Stromal cell of bone marrow (primary cell): ENCODE results near the gene ATP2A3.
A peak's percentile ranks its signal among the peaks of the same experiment; 100 is the strongest.

Experiments used
- DNase-seq: peaks from one replicate; pipeline ENCODE4 v3.0.0-alpha.2; 2012; ENCODE audit warnings: low read depth

The ATP2A3 gene

DNA sequence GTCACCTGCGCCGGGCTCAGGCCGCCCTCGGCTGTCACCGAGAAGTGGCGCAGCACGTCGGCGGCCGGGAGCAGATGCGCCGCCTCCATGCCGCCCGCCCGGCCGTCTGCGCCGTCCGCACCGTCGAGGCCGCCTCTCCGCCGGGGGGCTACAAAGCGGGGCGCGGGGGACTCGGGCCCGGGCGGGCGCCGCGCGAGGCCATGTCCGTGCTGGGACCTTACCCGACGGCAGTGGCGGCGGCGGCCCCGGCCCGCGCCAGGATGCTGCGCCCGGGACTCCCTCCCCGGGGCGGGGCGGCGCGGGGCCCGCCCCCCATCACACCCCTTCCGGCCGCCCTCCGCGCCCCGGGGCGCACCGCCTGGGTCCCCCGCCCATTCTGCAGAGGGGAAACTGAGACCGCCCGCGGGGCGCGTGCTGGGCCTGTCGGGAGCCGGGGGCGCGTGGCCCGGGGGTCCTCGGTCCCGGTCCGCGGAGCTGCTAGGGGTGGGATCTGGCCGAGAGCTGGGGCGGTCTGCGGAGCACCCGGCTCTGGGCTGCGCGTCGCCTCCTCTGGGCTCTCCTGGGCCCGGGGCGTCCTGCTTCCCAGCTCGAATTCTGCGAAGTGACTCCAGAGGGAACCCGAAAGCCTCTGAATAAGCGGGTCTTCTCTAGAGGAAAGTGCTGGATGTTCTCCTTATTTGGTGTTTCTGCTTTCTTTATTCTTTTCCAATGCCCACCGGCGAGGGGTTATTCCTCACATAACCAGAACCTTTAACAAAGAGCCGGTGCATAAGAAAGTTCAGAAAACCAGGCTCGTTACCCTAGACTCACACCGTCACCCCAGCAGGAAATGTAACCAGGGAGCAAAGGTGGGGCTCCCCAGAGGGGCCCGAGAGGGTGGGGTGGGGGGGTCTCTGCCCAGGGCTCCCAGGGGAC is at the start of gene ATP2A3:
ATP2A3 (minus strand) TSS at position 235 of the 915 bp plus-strand sequence; CDS start at position 89, 146 bp downstream.
- no peak for DNase-seq

DNA sequence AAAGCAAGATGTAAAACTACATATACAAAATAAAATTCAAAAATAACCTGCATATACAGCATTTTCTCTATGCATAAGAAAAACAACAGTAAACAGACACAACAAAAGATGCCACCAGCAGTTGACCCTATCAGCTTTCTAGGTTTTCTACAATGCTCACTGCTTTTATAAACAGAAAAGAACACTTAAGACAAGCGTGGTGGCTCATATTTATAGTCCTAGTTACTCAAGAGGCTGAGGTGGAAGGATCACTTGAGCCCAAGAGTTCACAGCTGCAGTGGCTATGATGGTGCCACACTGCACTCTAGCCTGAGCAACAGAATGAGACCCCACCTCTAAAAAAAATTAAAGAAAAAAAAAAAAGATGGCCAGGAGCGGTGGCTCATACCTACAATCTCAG is 46.5 kb upstream of the ATP2A3 start:
- no peak for DNase-seq

DNA sequence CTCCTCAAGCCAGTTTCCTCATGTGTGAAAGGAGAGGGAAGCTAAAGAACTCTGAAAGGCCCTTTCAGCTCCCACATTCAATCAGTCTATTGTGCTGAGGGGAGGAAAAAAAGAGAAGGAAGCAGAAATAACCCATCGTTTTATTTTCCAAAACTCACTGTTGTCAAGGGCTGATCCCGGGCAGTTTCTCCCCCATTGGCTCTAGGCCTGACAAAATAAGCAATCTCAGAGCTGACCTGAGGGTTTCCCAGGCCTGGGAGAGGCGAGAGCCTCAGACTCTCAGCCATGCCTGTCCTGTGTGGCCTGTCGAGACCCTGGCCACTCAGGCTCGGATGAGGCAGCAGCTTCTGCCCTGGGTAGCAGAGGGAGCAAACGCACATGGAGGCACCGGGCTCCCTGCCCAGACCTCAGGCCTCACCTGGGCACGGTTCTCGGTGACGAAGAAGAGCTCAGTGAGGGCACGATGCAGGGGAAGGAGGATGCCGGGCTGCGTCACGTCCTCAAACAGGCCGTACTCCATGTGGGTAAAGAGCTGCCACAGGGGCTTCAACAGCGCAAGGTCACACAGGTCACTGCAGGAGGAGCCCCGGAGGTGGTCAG is 45.0 kb upstream of the ATP2A3 start:
- no peak for DNase-seq

DNA sequence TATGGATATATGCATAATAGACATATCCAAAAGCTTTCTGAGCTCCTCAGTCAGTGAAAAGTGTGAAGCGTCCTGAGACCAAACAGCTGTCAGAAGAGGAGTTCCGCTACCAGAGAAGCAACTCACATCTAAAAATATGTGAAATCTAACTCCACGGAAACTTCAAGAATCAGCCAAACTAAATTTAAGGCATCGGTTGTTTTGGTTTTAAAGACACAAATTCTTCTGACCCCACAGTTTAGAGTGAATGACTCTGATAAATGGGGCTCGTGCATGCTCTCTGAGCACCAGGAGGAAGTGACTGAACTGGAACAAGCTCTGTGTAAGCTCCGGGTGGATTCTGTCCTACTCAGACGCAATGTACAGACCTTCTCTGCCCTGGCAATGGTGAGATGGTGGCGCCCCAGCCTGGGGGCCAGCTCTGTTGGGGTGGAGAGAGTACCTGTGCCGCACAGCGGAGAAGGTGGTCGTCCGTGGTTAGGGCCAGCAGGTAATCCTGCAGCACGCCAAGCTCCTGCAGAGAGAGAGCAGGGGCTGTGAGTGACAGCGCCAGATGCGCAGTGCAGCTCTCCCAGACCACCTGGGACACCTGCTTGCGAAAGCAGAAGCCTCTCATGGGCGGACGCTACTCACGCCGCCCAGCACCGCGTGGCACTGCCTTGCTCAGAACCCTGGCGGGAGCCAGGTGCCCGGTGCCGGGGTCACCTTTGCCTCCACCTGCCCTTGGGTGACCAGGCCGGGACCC is 44.4 kb upstream of the ATP2A3 start:
- no peak for DNase-seq

DNA sequence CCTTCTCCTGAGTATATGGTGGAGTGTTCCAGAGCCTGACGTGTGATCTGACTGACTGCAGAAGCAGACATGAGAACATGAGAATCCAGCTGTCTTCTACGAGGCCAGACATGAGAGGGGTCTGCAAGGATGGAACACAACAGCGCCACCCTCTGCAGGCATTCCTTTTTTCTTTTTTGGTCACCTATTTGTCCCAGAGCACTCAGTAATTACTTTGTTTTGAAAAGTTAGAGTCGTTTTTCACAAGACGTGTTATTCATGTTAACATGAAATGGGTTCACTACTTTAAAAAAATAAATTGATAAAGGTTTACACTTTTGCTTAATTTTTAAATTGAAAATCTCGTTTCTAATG is 43.8 kb upstream of the ATP2A3 start:
- no peak for DNase-seq

DNA sequence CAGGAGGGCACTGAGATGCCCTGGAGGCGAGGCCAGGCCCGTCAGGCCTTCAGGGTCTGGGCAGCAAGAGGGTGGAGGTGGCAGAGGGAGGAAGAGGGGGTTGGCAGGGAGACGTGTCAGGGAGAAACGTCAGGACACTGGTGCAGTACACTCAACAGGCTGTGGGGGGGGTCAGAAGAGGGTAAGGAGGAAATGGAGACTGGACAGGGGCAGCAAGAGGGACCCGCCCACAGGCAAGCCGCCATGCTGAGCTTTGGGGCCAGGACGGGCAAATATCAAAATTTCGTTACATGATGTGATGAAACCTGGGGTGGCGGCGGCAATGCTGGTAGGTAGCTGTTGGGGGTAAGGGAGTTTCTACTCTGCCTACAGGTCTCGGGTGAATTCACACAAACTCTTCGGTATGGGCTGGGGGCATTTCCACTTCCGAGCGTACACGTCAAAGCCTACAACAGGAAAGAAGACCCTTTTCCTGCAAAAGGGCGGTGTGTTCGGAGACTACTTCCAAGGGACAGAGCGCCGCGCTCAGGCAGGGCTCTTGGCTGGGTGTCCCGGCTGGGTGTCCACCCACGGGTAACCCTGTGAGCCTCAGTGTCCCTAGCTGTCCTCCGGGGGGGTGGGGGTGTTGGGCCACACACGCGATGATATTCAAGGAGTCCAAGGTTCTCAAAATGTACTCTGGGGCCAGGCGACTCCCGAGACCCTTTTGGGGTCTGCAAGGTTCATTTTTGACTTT is 43.3 kb upstream of the ATP2A3 start:
- DNase-seq: no peak

DNA sequence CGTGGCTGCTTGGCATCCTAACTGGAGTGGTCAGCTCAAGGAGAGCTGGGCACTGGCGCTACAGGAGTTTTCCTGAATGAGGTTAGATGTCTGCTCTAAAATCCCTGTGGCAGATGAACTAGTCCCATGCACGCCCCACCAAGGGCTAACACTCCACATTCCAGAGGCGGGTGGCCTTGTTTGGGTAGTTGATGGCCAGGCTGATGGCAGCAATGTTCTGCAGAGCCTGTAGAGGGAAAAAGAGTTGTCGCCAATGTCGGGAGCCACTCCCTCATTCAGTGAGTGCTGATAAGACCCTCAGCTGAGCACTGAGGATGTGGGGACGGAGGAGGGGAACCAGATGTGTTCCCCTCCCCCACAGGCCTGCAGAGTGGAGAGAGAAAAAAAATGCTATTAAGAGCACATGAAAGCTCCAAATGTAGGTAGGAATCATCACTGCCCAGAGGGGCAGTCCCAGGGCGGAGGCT is 42.5 kb upstream of the ATP2A3 start:
- DNase-seq: no peak

DNA sequence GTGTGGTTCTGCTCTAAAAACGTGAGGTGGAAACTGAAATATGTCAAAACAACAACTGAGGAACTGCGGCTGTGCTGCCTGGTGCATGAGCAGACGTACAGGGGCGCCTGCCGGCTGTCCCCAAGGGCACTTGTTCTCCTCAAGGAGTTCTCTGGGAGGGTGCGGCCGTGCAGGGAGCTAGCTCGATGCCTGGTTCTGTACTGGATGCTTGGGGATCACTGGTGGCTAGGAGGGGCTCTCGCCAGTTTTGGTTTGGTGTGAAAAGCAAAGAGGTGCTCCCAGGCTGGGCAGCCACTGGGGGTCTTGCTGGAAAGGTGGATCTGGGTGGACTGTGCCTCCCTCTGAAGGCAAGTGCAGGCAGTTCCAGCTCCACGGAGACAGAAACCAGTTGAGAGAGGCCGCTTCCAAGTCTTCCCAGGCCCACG is 41.9 kb upstream of the ATP2A3 start:
- no peak for DNase-seq

DNA sequence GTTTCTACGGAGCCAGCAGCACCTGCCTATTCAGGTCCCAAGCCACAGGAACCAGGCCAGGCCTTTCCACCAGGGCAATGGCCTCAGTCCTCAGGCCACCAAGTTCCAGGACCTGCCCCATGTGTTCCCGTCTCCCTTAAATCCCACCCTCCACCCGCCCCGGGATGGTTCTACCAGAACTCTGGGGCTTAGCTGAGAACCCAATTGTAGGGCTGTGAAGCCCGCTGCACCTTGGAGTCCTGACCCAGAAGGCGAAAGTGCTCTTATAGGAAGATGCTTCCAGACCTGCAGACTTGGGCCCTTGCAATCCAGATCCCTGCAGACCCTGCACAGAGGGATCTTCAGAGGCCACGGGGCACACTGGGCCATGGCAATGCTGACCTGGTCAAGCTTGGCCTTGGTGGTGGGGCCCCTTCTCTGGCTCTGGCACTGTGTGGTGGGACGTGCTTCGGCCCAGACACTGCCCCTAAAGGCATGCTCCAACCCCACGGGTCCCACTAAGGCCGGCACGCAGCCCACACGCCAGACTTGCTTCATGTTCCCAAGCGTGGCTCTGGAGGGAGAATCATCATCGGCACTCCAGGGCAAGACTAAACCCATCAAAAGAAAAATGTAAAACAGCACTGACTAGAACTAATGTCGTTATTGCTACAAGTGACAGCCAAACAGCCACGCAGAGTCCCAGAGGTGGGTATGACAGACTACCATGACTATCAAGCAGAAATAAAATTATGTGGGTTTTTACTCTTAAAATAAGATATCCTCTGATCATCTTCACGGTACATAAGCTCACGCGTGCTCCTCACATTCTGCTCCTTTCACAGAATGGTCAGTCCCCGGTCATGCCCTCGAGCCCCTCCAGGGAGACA is 41.3 kb upstream of the ATP2A3 start:
- DNase-seq: no peak

DNA sequence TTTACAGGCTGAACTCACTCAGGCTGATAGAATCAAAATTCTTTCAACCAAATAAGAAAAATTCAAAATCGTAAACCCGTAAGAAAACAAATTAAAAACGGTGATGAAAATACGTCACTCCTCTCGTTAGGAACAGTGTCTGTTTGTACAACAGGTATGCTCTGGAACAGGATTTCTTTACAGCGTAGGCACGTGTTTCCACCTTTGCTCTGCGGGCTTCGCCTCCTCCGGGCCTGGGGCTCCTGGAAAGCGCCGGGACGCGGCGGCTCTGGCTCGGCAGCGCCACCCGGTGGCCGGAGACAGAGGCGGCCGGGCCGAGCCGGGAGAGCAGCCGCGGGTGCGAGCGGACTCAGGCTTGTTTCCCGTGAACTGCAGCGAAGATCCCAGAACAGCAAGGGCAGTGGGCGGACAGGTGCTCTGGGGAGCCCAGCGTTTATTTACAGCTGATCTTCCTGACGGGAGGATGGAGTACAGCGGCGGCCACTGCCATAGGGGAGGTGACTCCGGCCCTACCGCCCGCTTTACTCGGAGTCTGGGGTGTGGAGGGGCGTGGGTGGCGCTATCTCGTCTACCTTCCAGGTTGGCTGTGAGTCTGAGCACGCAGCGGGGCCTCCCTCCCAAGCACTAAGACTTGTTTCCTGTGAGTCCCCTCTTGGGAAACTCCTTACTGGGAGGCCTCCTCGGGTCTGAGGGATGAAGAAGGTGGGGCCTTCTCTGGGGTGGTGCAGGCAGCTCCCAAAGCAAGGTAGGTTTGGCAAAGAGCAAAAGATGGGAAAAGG is 40.5 kb upstream of the ATP2A3 start:
- no peak for DNase-seq

DNA sequence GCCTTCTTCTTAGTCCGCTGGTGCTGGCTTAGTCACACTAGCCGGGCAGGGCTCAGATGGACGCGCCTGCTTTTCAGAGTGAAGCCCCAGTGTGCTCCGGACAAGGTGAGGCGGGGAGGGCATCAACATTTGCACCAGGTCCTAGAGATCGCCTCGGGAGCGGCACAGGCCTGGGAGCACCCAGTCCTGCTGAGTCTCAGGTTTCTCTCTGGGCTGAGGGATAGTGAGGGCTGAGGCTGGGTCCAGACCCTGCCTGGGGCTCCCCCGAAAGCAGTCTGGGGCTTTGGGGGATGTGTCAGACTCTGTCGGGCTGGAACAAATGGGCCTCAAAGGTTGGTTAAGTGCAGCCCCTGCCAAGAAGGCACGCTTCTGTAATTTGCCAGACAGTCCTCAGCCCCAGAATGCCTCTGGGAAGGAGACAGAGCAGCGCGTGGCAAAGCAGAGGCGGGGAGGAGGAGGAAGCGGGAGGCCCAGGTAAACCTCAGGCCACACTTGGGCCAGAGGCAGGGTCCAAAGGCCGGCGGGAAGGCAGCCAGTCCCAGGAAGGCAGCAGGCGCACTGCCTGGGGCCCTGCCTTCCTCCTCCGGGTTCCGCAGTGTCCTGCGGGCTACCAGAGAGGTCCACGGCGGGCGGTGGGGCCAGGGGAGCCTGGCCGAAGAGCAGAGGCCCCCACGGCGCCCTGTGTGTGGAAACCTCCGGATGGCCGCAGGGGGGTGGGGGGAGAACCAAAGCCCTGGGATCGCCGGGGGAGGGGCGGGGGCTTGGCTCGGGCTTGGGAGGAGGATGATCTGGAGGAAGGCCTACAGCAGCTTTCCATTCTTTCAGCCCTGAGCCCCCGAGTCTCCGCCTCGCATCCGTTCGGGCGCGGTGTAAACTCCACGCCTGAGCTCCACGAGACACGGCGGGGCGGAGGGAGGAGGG is 39.5 kb upstream of the ATP2A3 start:
- DNase-seq: no peak

DNA sequence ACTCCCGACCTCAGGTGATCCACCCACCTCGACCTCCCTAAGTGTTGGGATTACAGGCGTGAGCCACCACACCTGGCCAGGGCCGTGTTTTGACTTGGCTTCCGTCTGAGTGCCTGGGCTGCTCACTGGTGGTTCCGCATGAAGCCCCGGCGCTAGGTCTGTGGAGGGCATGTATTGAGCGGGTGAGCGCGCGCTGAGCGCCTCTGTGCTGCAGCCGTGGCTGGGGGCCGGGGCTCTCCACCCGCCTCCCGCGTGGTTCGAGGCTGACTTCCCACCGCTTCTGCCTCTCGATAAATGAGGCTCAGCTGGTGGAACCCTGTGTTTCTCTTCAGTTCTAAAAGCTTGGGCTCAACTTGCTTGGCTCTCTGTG is 38.9 kb upstream of the ATP2A3 start:
- no peak for DNase-seq

DNA sequence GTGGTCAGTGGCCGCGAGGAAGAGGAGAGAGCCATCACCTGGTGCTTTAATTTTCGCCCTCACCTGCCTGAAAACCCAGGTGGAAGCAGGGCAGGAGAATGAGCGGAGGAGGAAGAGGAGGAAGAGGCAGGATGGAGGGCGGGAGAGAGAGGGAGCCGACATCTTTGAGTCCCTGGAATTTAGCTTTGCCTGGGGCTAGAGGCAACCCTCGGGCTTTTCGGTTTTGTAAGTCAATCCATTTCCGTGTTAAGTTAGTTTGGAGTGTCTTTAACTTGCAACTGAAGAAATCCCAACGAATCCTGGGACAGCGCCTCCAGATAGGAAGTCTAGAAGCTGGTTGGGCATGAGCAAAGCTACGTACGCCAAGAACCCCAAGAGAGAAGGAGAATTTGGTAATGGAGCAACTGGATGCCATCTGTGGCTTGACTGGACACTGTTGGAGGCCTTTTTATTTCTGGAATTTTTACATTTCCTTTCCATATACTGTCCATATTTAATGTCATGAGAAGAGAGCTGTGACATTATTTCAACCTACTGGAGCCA is 36.9 kb upstream of the ATP2A3 start:
- DNase-seq: peak; percentile 33

DNA sequence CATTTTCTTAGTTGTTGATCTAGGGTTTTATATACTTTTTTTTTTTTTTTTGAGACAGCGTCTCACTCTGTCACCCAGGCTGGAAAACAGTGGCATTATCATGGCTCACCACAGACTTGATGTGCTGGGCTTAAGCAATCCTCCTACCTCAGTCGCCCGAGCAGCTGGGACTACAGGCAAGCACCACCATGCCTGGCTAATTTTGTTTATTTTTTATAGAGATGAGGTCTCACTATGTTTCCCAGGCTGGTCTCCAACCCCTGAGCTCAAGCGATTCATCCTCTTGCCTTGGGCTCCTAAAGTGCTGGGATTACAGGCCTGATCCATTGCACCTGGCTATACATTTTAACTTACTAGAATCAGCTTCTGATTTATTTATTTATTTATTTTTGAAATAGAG is 34.2 kb upstream of the ATP2A3 start:
- DNase-seq: no peak

DNA sequence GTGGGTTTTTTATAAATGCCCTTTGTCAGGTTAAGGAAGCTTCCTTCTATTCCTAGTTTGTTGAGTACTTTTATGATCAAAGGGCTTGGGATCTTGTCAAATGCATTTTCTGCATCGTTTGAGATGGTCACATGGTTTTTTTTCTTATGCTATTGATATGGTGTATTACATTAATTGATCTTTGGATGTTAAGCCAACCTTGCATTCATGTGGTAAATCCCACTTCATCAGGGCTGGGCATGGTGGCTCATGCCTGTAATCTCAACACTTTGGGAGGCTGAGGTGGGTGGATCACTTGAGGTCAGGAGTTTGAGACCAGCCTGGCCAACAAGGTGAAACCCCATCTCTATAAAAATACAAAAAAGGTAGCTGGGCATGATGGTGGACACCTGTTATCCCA is 30.8 kb upstream of the ATP2A3 start:
- DNase-seq: no peak

DNA sequence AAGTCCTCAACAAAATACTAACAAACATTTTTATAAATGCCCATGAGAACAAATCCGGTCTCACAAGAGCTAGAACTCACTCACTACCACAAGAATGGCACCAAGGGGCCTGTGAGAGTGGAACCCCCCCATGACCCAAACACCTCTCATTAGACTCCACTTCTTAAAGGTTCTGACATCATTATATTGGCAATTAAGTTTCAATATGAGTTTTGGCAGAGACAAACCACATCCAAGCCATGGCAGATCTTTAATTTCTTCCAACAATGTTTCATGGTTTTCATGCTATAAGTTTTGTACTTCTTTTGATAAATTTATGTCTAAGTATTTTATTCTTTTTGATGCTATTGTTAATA is 30.0 kb upstream of the ATP2A3 start:
- no peak for DNase-seq

DNA sequence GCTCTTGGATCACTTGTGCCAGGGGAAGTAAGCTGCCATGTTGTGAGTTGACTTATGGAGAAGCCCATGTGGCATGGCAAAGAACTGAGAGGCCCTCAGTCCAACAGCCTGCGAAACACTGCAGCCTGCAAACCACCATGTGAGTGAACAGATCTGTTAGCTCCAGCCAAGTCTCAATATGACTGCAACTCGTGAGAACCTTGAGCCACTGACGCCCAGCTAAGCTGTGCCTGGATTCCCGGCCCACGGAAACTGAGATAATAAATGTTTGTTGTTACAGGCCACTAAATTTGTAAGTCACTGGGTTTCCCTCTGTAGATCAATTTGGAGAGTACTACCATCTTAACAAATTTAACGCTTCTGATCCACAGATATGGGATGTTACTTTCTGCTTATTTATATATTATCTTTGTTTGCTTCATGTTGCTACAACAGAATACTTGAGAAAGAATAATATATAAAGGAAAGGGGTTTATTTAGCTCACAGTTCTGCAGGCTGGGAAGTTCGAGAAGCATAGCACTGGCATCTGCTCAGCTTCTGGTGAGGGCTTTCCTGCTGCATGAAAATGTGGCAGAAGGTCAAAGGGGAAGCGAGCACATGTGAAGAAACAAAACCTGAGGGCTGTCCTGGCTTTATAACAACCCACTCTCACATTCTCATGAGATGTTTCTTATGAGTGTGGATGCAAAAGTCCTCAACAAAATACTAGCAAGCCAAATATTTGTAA is 29.4 kb upstream of the ATP2A3 start:
- no peak for DNase-seq

DNA sequence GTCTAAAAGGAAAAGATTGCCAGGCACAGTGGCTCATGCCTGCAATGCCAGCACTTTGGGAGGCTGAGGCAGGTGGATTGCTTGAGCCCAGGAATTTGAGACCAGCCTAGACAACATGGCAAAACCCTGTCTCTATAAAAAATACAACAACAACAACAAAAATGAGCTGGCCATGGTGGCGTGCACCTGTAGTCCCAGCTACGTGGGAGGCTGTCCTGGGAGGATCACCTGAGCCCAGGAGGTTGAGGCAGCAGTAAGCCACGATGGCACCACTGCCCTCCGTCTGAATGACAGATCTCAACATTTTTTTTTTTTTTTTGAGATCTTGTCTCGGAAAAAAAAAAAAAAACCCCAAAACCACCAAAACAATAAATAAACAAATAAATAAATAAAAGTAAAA is 28.1 kb upstream of the ATP2A3 start:
- DNase-seq: no peak
